ENCODE results near the gene DCUN1D4.
"Not testable (repeated sequence)": the region's sequence is repeated elsewhere in the genome, so short reads cannot be mapped to it uniquely, and the experiment has no call there.

Gene DCUN1D4

GRCh38 chr4:51895816-51896408 lies 53.0 kb downstream of the DCUN1D4 start:
- peak; percentile 35 to 52 for DNase-seq

- DNase-seq = no peak
Measured at GRCh38 chr4:51901363-51901762, 58.4 kb downstream of the DCUN1D4 start.

- DNase-seq = no peak
Measured at GRCh38 chr4:51906167-51906958, 63.4 kb downstream of the DCUN1D4 start.

GRCh38 chr4:51907006-51907669 lies 64.2 kb downstream of the DCUN1D4 start:
- no peak for DNase-seq

GRCh38 chr4:51909236-51909703 lies 66.3 kb downstream of the DCUN1D4 start:
- DNase-seq = no peak

- DNase-seq = no peak
Measured at GRCh38 chr4:51918251-51918650, 75.3 kb downstream of the DCUN1D4 start.

GRCh38 chr4:51923343-51923742 lies 80.4 kb downstream of the DCUN1D4 start:
- DNase-seq = no peak

GRCh38 chr4:51925307-51925706 lies 82.4 kb downstream of the DCUN1D4 start:
- no peak for DNase-seq

GRCh38 chr4:51930557-51930956 lies 87.6 kb downstream of the DCUN1D4 start:
- DNase-seq = no peak

GRCh38 chr4:51931461-51931860 lies 88.5 kb downstream of the DCUN1D4 start:
- DNase-seq = no peak

- DNase-seq = no peak
Measured at GRCh38 chr4:51932261-51932660, 89.3 kb downstream of the DCUN1D4 start.

- no peak for DNase-seq
Measured at GRCh38 chr4:51932684-51933083, 89.7 kb downstream of the DCUN1D4 start.

GRCh38 chr4:51940460-51940859 lies 97.5 kb downstream of the DCUN1D4 start:
- not testable (repeated sequence) for DNase-seq

GRCh38 chr4:51942108-51942832 lies 99.3 kb downstream of the DCUN1D4 start:
- DNase-seq = no peak

- DNase-seq = no peak
Measured at GRCh38 chr4:51942833-51943215, 99.9 kb downstream of the DCUN1D4 start.

- no peak for DNase-seq
Measured at GRCh38 chr4:51943221-51943620, 100.3 kb downstream of the DCUN1D4 start.

GRCh38 chr4:51958199-51958968 lies 115.4 kb downstream of the DCUN1D4 start:
- DNase-seq = no peak

- no peak for DNase-seq
Measured at GRCh38 chr4:51960486-51960885, 117.5 kb downstream of the DCUN1D4 start.

- no peak for DNase-seq
Measured at GRCh38 chr4:51963841-51964517, 121.0 kb downstream of the DCUN1D4 start.

- DNase-seq = no peak
Measured at GRCh38 chr4:51965862-51966261, 122.9 kb downstream of the DCUN1D4 start.
